Nephron progenitor cell (in vitro differentiated cells): ENCODE data around the gene NOS1.
"Not testable (repeated sequence)": the region's sequence is repeated elsewhere in the genome, so short reads cannot be mapped to it uniquely, and the experiment has no call there.

Experiments used
- DNase-seq: peaks from one replicate; pipeline ENCODE4 v3.0.0; 2021
- H3K27ac Mint-ChIP-seq: 2 replicates; pipeline ENCODE4 v1.8.0; 2021; ENCODE audit warnings: mild to moderate bottlenecking, moderate library complexity, mixed read lengths
- H3K27me3 Mint-ChIP-seq: 2 replicates; pipeline ENCODE4 v1.8.0; 2021; ENCODE audit warnings: mild to moderate bottlenecking, low read depth, mixed read lengths; ENCODE audit not compliant: poor library complexity
- H3K36me3 Mint-ChIP-seq: 2 replicates; pipeline ENCODE4 v1.8.0; 2021; ENCODE audit warnings: low read depth, mixed read lengths
- H3K4me1 Mint-ChIP-seq: 2 replicates; pipeline ENCODE4 v1.8.0; 2021; ENCODE audit warnings: mixed read lengths
- H3K4me3 Mint-ChIP-seq: 2 replicates; pipeline ENCODE4 v1.8.0; 2021; ENCODE audit warnings: mild to moderate bottlenecking, moderate library complexity, mixed read lengths
- H3K9me3 Mint-ChIP-seq: 2 replicates; pipeline ENCODE4 v1.8.0; 2021; ENCODE audit warnings: mild to moderate bottlenecking, moderate library complexity, mixed read lengths
- TF ChIP-seq, protein P1 (sequence below): fragments of 200-600 bp; sonication (generic); IDR thresholded peaks from 2 replicates; pipeline ENCODE4 v1.5.0; 2021; ENCODE audit warnings: antibody characterized with exemption

Gene NOS1

DNA sequence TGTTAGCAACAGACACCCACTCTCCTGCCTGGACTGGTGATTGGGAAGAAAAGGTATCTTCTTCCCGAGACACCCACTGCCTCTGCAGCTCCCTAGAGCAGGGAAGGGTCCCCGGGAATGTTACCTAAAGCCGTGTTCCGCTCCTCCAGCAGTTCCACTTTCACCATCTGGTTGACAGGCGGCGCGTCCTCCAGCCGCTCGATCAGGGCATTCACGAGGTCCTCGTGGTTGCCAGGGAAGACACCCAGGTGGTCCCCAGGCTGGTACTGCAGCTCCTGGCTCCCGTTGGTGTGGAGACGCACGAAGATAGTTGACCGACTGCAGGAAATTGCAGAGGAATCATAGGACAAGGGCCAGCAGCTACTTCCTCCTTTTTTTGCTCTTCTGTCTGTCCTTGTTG lies 127.0 kb downstream of the NOS1 start:
- TF ChIP-seq, protein P1, sequence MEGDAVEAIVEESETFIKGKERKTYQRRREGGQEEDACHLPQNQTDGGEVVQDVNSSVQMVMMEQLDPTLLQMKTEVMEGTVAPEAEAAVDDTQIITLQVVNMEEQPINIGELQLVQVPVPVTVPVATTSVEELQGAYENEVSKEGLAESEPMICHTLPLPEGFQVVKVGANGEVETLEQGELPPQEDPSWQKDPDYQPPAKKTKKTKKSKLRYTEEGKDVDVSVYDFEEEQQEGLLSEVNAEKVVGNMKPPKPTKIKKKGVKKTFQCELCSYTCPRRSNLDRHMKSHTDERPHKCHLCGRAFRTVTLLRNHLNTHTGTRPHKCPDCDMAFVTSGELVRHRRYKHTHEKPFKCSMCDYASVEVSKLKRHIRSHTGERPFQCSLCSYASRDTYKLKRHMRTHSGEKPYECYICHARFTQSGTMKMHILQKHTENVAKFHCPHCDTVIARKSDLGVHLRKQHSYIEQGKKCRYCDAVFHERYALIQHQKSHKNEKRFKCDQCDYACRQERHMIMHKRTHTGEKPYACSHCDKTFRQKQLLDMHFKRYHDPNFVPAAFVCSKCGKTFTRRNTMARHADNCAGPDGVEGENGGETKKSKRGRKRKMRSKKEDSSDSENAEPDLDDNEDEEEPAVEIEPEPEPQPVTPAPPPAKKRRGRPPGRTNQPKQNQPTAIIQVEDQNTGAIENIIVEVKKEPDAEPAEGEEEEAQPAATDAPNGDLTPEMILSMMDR, result no peak
- H3K4me3 Mint-ChIP-seq, result no peak overlapping the region
- no peak for DNase-seq
- no peaks in the 10 kb centered on the region for H3K36me3 Mint-ChIP-seq
- peaks cover 19% of the 10 kb centered on the region for H3K27me3 Mint-ChIP-seq
- H3K27ac Mint-ChIP-seq, result no peak overlapping the region
- peaks cover 5% of the 10 kb centered on the region for H3K4me1 Mint-ChIP-seq
- H3K9me3 Mint-ChIP-seq, result no peaks in the 10 kb centered on the region

DNA sequence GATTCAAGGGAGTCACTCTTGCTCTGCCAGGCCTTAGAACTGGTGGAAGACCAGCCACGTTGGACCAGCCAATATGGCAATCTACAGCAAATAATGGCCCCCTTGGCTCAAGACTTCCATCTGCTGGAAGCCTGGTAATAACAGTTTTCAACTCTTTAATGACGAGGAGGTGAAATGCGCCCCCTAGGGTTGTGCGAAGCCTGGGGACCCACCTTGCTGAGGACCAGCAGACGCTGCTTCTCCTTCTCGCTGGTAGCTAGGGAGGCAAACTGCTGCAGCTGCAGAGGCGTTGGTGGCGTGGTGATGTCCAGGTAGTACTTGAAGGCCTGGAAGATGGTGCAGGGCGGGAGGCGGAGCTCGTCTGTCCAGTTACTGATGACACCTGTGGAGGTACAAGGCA lies 129.7 kb downstream of the NOS1 start:
- TF ChIP-seq, protein P1, result no peak
- Mint-ChIP-seq H3K4me1 (peaks cover 5% of the 10 kb centered on the region), H3K4me3 (no peak overlapping the region), H3K27ac (no peak overlapping the region), H3K36me3 (no peaks in the 10 kb centered on the region), H3K9me3 (no peaks in the 10 kb centered on the region), H3K27me3 (peaks cover 34% of the 10 kb centered on the region)
- DNase-seq, result no peak

DNA sequence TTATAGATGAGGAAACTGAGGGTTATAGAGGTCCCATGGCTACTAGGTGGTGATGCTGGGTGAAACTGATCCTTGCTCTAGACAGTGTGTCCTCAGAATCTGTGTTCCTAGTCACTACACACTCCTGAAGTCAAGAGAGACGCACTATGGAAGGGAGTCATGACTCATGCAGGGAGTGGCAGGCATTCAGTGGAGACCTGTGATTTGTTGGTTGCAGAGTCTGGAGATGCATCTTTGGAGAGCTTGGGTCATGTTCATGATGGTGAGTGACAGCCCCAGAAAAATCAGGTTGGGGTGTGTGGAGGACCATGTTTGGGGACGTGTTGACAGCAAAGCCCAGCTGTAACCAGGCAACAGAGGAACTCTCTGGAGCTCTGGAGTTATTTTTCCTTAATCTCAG lies 133.2 kb downstream of the NOS1 start:
- Mint-ChIP-seq H3K27ac (no peak overlapping the region), H3K4me1 (no peaks in the 10 kb centered on the region), H3K27me3 (peaks cover 35% of the 10 kb centered on the region), H3K9me3 (no peaks in the 10 kb centered on the region), H3K36me3 (no peaks in the 10 kb centered on the region), H3K4me3 (no peak overlapping the region)
- TF ChIP-seq, protein P1, result no peak
- no peak for DNase-seq

DNA sequence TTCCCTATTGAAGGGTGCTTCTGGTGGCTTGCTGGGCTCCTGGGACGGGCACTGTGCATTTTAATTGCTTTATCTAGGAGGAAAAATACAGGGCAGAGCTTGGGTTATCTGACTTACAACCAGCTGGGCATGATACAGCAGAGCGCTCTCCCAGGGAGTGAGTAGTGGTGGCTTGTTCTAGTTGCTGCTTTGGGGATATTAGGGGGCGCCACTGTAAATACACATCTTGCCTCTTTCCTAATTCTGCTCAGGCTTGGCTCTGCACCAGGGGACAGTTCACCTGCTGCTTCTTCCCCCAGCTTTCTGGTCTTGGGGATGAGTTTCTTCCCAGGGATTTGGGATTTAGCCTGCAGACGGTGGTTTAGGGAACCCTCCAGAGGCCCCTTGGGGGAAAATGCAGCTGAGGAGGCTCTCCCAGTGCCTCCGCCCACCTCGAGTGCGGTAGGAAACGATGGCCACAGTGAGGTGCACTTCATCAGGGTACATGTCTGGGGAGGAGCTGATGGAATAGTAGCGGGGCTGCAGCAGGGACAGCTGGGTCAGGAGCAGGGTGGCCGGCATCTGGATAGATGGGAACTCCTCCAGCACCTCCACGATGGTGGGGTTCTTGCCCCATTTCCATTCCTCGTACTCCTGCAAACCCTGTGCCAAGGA lies 134.3 kb downstream of the NOS1 start:
- H3K27ac Mint-ChIP-seq, result no peak overlapping the region
- no peaks in the 10 kb centered on the region for H3K36me3 Mint-ChIP-seq
- no peak for DNase-seq
- no peaks in the 10 kb centered on the region for H3K4me1 Mint-ChIP-seq
- no peak overlapping the region for H3K4me3 Mint-ChIP-seq
- peaks cover 37% of the 10 kb centered on the region for H3K27me3 Mint-ChIP-seq
- H3K9me3 Mint-ChIP-seq, result no peaks in the 10 kb centered on the region
- TF ChIP-seq, protein P1, result no peak

DNA sequence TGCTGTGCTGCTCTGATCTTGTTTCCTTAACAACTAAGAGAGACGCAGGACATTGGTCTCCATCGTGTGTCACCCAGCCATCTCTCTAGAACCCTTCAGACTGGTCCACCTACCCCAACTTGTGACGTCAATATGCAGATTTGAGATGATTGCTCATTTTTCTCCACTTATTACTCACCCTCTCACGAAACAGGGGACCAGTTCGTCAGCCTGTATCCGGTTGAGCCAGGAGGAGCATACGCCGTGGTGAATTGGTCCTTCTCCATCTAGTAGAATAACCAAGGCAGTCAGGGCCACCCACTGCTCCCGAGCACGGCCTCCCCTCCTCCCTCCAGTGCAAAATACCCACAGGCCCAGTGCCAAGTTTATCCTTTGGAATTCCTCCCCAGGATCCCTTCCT lies 134.9 kb downstream of the NOS1 start:
- Mint-ChIP-seq H3K9me3 (no peaks in the 10 kb centered on the region), H3K4me3 (no peak overlapping the region), H3K4me1 (no peaks in the 10 kb centered on the region), H3K27ac (no peak overlapping the region), H3K27me3 (peaks cover 33% of the 10 kb centered on the region), H3K36me3 (no peaks in the 10 kb centered on the region)
- TF ChIP-seq, protein P1, result no peak
- DNase-seq, result no peak

DNA sequence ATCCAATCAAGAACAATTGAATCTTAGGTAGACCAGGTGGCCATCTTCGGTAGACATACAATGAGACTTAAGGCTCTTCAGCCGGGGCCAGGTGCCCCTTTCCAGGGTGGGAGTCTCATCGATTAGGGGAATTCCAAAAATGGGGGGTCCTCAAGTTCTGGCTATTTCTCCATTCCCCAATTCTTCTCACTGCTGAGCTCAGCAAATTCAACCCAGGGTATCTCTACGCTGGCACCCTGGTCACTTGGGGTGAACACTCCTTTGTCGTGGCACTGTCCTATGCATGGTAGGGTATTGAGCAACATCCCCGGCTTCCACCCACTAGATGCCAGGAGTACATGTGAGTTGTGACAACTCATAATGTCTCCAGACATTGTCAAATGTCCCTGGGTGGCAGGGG lies 136.2 kb downstream of the NOS1 start:
- Mint-ChIP-seq H3K27ac (no peak overlapping the region), H3K36me3 (no peaks in the 10 kb centered on the region), H3K27me3 (peaks cover 38% of the 10 kb centered on the region), H3K4me1 (no peaks in the 10 kb centered on the region), H3K4me3 (no peak overlapping the region), H3K9me3 (no peaks in the 10 kb centered on the region)
- no peak for DNase-seq
- TF ChIP-seq, protein P1, result no peak

DNA sequence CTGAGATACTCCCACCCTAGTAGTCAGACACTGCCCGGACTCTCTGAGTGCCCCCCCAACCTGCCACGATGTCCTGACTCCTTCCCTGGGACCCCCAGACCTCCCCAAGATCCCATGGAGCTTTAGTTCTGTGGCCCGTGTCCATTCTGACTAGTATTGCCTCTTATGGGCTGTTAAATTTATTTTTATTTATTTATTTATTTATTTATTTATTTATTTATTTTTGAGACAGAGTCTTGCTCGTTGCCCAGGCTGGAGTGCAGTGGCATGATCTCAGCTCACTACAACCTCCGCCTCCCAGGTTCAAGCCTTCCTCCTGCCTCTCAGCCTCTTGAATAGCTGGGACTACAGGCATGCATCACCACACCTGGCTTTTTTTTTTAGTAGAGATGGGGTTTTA lies 140.5 kb downstream of the NOS1 start:
- H3K27me3 Mint-ChIP-seq, result peaks cover 50% of the 10 kb centered on the region
- H3K9me3 Mint-ChIP-seq, H3K36me3 Mint-ChIP-seq, DNase-seq, H3K27ac Mint-ChIP-seq, H3K4me3 Mint-ChIP-seq, H3K4me1 Mint-ChIP-seq: not testable (repeated sequence)
